Fibroblast of villous mesenchyme (primary cell): Measurements from ENCODE around the gene ANKFN1. TPM values are rescaled to one million over a fixed set of nuclear protein-coding genes. Genes with fewer than 3 reads are reported as not detected.

Experiments
- DNase-seq: peaks from one replicate; pipeline ENCODE4 v3.0.0-alpha.2; 2010; ENCODE audit warnings: low read depth
- H3K4me3 ChIP-seq: 2 replicates; pipeline ENCODE4 v1.5.1; 2011; ENCODE audit warnings: low read depth, mild to moderate bottlenecking, low read length
- CTCF ChIP-seq: IDR thresholded peaks from 2 replicates; pipeline ENCODE4 v1.5.1; 2012; ENCODE audit warnings: low read depth, mild to moderate bottlenecking, low read length; ENCODE audit not compliant: insufficient read depth
- total RNA-seq: library from RNA; depleted of rRNA; stranded (reverse); fragments of >200 nt; gene quantifications from 2 replicates; pipeline ENCODE4 v1.2.3, GENCODE V29; 2012

The ANKFN1 gene
- total RNA-seq, 1 donor: under 0.01 TPM

GRCh38 chr17:56144223-56144622 is 9.1 kb upstream of the ANKFN1 start:
- DNase-seq: no peak
- H3K4me3 ChIP-seq: no peak overlapping the region
- TF ChIP-seq CTCF: no peak

- TF ChIP-seq CTCF: no peak
- no peak overlapping the region for H3K4me3 ChIP-seq
- DNase-seq: no peak
These were observed 6.7 kb upstream of the ANKFN1 start for GRCh38 chr17:56146534-56146933.

- no peak for TF ChIP-seq CTCF
- DNase-seq: no peak
- H3K4me3 ChIP-seq: no peak overlapping the region
These were observed 4.9 kb upstream of the ANKFN1 start for GRCh38 chr17:56148333-56148732.

- no peak for TF ChIP-seq CTCF
- no peak for DNase-seq
- no peak overlapping the region for H3K4me3 ChIP-seq
These were observed 3.8 kb upstream of the ANKFN1 start for GRCh38 chr17:56149266-56150036.

- DNase-seq: no peak
- no peak for TF ChIP-seq CTCF
- H3K4me3 ChIP-seq: no peak overlapping the region
These were observed 2.6 kb upstream of the ANKFN1 start for GRCh38 chr17:56150649-56151048.

- TF ChIP-seq CTCF: no peak
- no peak overlapping the region for H3K4me3 ChIP-seq
- no peak for DNase-seq
These were observed 4.6 kb downstream of the ANKFN1 start for GRCh38 chr17:56157845-56158244.

GRCh38 chr17:56158344-56158743 is 5.1 kb downstream of the ANKFN1 start:
- no peak for DNase-seq
- H3K4me3 ChIP-seq: no peak overlapping the region
- TF ChIP-seq CTCF: no peak
